ENCODE measurements around the gene CEP41.

CEP41 gene

GRCh38 chr7:130346941-130347340 lies 93.9 kb downstream of the CEP41 start:
- DNase-seq: no peak

- no peak for DNase-seq
These were observed 94.5 kb downstream of the CEP41 start for GRCh38 chr7:130346177-130346905.

- DNase-seq: no peak
These were observed 95.1 kb downstream of the CEP41 start for GRCh38 chr7:130345725-130346124.

- no peak for DNase-seq
These were observed 95.7 kb downstream of the CEP41 start for GRCh38 chr7:130345136-130345535.

GRCh38 chr7:130344271-130344866 lies 96.4 kb downstream of the CEP41 start, which contains the start of gene CPA5:
Gene CPA5 (plus strand): TSS chr7:130344816. CDS start chr7:130346486, 1,670 bp downstream.
- DNase-seq: no peak
